OCI-LY1 (cell line): ENCODE data around the gene CLTC.

Experiments used
- CTCF ChIP-seq: fragments of 200-600 bp; sonication (generic), shearing (Covaris generic); IDR thresholded peaks from 2 replicates; pipeline ENCODE4 v1.5.1; 2017; ENCODE audit warnings: mild to moderate bottlenecking, antibody characterized with exemption, low read length, moderate library complexity, mixed read lengths
- EZH2 ChIP-seq: fragments of 200-600 bp; sonication (generic), shearing (Covaris generic); IDR thresholded peaks from 2 replicates; pipeline ENCODE4 v1.8.0; 2017; ENCODE audit warnings: borderline replicate concordance, mixed run types, mild to moderate bottlenecking, antibody characterized with exemption, low read length, moderate library complexity, mixed read lengths

GRCh38 chr17:59607817-59608403, 11.8 kb upstream of the CLTC start:
- peak; percentile 44; the same call in 1 of the 2 replicates for TF ChIP-seq CTCF
- no peak for TF ChIP-seq EZH2
